ENCODE data around the gene NKX1-2.

The NKX1-2 gene

DNA sequence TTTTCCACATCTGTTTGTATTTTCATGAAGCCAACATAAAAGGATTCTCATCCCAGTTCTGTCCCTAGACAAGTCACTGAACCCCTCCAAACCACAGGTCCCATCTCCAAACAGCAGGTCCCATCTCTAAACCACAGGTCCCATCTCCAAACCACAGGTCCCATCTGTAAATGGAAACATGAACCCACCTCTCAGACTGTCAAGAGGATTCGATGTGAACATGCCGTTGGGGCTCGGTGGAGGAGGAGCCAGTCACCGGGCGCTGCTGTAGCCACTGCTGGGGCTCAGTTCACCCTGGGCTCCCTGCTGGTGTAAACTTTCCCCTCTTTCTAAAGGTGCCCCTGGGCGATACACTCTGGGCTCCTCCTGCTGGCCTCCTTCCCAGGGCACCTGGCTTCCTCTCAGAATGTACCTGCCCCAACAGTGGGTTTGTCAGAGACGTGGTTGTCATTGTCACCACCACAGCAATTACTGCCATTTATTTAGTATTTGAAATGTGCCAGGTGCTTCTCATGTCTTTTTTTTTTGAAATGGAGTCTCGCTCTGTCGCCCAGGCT is 24.8 kb upstream of the NKX1-2 start:
- TF ChIP-seq, protein P1, sequence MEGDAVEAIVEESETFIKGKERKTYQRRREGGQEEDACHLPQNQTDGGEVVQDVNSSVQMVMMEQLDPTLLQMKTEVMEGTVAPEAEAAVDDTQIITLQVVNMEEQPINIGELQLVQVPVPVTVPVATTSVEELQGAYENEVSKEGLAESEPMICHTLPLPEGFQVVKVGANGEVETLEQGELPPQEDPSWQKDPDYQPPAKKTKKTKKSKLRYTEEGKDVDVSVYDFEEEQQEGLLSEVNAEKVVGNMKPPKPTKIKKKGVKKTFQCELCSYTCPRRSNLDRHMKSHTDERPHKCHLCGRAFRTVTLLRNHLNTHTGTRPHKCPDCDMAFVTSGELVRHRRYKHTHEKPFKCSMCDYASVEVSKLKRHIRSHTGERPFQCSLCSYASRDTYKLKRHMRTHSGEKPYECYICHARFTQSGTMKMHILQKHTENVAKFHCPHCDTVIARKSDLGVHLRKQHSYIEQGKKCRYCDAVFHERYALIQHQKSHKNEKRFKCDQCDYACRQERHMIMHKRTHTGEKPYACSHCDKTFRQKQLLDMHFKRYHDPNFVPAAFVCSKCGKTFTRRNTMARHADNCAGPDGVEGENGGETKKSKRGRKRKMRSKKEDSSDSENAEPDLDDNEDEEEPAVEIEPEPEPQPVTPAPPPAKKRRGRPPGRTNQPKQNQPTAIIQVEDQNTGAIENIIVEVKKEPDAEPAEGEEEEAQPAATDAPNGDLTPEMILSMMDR (IDR thresholded peaks at IDR 0.05; ENCODE audit: low read depth, low read length), result no peak

DNA sequence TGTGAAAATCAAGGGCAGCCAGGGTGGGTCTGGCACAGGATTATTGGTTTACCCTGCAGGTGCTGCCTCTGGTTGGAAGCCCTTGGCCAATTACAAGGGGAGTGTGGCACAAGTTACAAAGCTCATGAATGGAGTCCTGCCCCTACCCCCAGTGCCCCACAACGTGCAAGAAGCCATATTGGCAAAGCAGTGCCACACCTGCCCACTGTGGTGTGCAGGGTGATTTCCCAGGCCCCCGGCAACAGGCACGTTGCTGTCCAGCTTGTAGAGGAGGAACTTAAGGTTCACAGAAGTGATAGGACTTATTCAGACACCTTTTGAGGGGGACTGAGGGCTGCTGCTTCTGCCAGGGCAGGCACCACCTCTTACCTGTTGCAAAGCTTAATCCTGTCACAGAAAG is 23.2 kb upstream of the NKX1-2 start:
- TF ChIP-seq, protein P1 (IDR thresholded peaks at IDR 0.05; ENCODE audit: low read depth, low read length), result no peak
- no peak for DNase-seq (ENCODE audit: extremely low read depth, low read depth)

More for the DNA sequence above, 24.8 kb upstream of the NKX1-2 start:
- DNase-seq (ENCODE audit: extremely low read depth, low read depth), result no peak

DNA sequence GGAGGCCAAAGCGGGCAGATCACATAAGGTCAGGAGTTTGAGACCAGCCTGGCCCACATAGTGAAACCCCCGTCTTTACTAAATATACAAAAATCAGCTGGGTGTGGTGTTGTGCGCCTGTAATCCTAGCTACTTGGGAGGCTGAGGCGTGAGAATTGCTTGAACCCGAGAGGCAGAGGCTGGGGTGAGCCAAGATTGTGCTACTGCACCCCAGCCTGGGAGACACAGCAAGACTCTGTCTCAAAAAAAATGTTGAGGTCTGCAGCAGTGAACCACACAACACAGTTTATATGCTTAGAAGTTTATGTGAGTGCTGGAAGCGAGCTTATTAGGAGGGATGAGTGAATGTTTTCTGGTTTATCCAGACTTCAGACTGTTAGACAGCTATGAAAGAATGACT is 22.2 kb upstream of the NKX1-2 start:
- TF ChIP-seq, protein P1 (IDR thresholded peaks at IDR 0.05; ENCODE audit: low read depth, low read length), result no peak

DNA sequence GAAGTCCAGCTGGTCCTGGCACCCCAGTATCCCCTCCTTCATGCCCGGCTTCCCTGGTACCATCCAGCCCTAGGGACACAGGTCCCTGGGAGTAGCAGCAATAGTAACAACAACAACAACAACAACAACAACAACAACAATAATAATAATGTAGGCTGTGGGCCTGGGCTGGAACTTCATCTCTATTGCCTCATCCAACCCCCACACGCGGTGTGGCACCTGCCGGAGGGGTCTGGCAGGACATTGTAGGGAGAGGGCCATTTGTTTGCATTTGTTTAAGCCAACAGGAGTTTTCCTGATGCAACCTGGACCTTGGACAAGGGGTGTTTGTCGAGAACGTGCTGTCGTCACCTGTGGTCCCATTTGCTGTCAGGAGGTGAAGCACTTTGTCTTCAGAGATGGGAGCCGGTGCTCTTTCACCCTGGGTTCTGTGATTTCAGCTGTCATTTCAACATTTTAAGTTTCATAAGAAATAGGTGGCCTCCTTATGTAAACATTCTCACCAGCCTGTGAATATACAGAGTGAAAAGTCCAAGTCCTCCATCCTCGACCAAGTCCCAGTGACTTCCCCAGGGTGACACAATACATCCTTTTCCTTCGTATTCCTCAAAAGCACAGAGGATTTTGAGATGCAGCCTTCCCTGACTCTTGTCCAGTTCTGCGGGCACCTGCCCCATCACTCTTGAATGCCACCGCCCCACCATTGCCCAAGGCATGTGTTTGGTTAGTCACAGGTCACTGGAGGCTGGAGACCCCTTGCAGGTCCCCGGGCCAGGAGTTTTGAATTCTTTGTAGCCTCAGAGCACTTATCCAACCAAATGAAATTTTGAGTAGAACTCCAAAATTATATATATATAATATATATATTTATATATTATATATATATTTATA is 21.0 kb upstream of the NKX1-2 start:
- DNase-seq (ENCODE audit: extremely low read depth, low read depth), result no peak
- TF ChIP-seq, protein P1 (IDR thresholded peaks at IDR 0.05; ENCODE audit: low read depth, low read length), result no peak

More for the DNA sequence above, 22.2 kb upstream of the NKX1-2 start:
- no peak for DNase-seq (ENCODE audit: extremely low read depth, low read depth)

DNA sequence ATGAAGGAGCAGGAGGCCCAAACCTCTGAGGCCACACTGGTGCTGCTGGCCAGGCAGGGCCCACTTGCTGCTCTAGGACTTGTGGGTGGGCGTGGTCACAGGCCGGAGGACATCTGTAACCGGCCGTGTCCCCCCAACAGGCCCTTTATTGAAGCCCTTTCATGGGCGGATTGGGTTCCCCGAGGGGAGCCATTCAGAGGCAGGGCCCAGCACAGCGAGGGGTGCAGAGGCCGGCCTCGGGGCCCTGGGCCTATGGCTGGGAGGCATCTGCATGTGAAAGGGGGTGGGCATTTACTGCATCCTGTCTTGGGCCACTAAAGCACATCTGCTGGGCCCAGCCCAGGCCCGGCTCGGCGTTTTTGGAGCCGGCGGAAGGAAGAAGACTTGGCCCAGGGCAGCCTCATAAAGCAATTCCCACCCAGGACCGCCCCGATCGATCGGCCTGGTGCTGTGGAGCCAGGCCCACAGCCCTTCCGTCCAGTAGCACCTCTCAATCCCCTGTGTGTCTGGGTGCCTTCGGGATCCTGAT is 20.2 kb upstream of the NKX1-2 start:
- TF ChIP-seq, protein P1 (IDR thresholded peaks at IDR 0.05; ENCODE audit: low read depth, low read length), result no peak
- DNase-seq (ENCODE audit: extremely low read depth, low read depth), result no peak

DNA sequence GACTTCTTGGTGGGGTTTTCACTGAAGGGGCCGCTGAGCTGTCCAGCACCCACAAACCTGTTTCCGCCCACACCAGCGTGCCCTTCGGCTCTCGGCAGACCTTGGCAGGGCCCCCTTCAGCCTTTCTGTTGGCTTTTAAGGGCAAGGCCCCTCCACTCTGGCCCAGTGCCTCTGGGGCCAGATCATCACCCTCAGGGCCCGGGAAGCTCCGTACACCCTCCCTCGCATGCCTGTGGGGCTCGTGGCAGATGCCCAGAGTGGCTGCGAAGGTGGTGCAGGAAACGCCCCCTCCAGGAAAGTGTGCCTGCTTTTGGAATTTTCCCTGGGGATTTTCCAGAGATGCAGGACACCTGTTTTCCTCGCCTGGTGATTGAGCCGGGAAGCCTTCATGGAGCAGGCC is 18.8 kb upstream of the NKX1-2 start:
- TF ChIP-seq, protein P1 (IDR thresholded peaks at IDR 0.05; ENCODE audit: low read depth, low read length), result no peak
- no peak for DNase-seq (ENCODE audit: extremely low read depth, low read depth)

DNA sequence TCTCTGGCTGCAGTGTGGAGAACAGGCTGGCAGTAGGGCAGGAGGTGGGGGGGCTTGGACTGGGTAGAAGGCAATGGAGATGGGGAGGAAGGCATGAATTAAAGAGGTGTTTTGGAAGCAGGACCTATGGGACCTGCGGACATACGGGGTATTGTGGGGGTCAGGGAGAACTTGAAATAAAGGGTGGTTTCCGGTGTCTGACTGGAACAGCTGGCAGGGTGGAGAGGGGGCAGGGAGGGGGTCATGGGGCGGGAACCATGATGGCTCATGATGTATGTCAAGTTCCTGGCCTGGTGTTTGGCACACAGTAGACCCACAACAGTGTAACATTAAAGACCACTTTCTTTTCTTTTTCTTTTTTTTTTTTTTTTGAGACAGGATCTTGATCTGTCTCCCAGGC is 17.3 kb upstream of the NKX1-2 start:
- no peak for DNase-seq (ENCODE audit: extremely low read depth, low read depth)
- TF ChIP-seq, protein P1 (IDR thresholded peaks at IDR 0.05; ENCODE audit: low read depth, low read length), result no peak

All from AG09319 (cell line).